Activated CD8-positive, alpha-beta T cell treated with anti-CD3 and anti-CD28 coated beads, Interleukin-2, amount 10 ng/mL, durations not matched to agents 7 days and 5 days (primary cell): Measurements from ENCODE around the gene TRIP12. TPM values are rescaled to one million over a fixed set of nuclear protein-coding genes. Genes with fewer than 3 reads are reported as not detected.
"Not testable (repeated sequence)": the region's sequence is repeated elsewhere in the genome, so short reads cannot be mapped to it uniquely, and the experiment has no call there.

Experiments
- ATAC-seq: fragments of 150-1000 bp; cut with Tn5 transposase; one replicate; pipeline ENCODE4 v1.10.0; 2021; ENCODE audit warnings: moderate library complexity
- CTCF ChIA-PET: fragments of 350-600 bp; sonication (Branson Sonifier 250); formaldehyde crosslinking; loops from one replicate; lab custom pipeline; 2021; ENCODE audit warnings: antibody characterized with exemption; lab: Charles Lee
- POLR2A ChIA-PET: fragments of 350-600 bp; sonication (Branson Sonifier 250); formaldehyde crosslinking; loops from one replicate; lab custom pipeline; 2021; ENCODE audit warnings: antibody characterized with exemption; lab: Charles Lee
- DNase-seq: peaks from one replicate; pipeline ENCODE4 v3.0.0-alpha.2; 2020
- H3K27ac Mint-ChIP-seq: one replicate; pipeline ENCODE4 v1.8.0; 2021; ENCODE audit warnings: mild to moderate bottlenecking, mixed read lengths
- H3K27me3 Mint-ChIP-seq: one replicate; pipeline ENCODE4 v1.8.0; 2021; ENCODE audit warnings: low read depth, mixed read lengths
- H3K36me3 Mint-ChIP-seq: one replicate; pipeline ENCODE4 v1.8.0; 2021; ENCODE audit warnings: low read depth, mixed read lengths
- H3K4me1 Mint-ChIP-seq: one replicate; pipeline ENCODE4 v1.8.0; 2021; ENCODE audit warnings: low read depth, mixed read lengths
- H3K4me3 Mint-ChIP-seq: one replicate; pipeline ENCODE4 v1.8.0; 2021; ENCODE audit warnings: mild to moderate bottlenecking, mixed read lengths
- H3K9me3 Mint-ChIP-seq: one replicate; pipeline ENCODE4 v1.8.0; 2022; ENCODE audit warnings: mixed read lengths; ENCODE audit not compliant: insufficient read depth
- total RNA-seq, 2 experiments: library from RNA; stranded (reverse); gene quantifications; one replicate each; pipeline ENCODE4 v1.2.3, GENCODE V29; 2021

Gene TRIP12
- total RNA-seq, 2 experiments from 2014 or later = 221 to 229 TPM

DNA sequence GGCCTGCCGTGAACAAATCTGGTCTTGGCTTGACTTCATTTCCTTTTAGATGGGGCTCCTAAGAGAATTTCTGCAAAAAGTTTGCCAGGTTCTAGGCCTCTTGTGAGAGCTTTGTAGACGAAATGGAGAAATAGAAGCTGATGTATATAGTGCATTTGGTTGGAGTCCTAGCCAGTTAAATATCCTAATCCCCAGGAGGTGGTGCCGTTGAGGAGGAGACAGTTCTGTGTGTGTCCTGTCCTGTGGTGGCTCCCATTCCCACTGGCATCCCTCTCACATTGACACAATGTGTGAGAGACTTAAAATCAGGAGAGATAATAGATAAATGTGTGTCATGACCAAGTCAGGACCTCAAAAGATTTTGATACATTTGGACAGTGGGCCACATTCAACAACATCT, 172.9 kb downstream of the TRIP12 start:
- Mint-ChIP-seq H3K9me3 (no peaks in the 10 kb centered on the region), H3K4me1 (peaks cover 4% of the 10 kb centered on the region), H3K27me3 (no peaks in the 10 kb centered on the region), H3K36me3 (no peaks in the 10 kb centered on the region), H3K27ac (no peak overlapping the region), H3K4me3 (no peak overlapping the region)
- DNase-seq (no peak), ATAC-seq (no peak)
- ChIA-PET POLR2A (no interaction called here), CTCF (no interaction called here)

DNA sequence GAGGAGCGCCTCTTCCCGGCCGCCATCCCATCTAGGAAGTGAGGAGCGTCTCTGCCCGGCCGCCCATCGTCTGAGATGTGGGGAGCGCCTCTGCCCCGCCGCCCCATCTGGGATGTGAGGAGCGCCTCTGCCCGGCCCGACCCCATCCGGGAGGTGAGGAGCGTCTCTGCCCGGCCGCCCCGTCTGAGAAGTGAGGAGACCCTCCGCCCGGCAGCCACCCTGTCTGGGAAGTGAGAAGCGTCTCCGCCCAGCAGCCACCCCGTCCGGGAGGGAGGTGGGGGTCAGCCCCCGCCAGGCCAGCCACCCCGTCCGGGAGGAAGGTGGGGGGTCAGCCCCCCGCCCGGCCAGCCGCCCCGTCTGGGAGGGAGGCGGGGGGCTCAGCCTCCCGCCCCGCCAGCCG, 179.1 kb downstream of the TRIP12 start:
- DNase-seq, H3K27ac Mint-ChIP-seq, H3K4me3 Mint-ChIP-seq, CTCF ChIA-PET, H3K36me3 Mint-ChIP-seq, ATAC-seq, POLR2A ChIA-PET, H3K9me3 Mint-ChIP-seq, H3K4me1 Mint-ChIP-seq, H3K27me3 Mint-ChIP-seq: not testable (repeated sequence)

DNA sequence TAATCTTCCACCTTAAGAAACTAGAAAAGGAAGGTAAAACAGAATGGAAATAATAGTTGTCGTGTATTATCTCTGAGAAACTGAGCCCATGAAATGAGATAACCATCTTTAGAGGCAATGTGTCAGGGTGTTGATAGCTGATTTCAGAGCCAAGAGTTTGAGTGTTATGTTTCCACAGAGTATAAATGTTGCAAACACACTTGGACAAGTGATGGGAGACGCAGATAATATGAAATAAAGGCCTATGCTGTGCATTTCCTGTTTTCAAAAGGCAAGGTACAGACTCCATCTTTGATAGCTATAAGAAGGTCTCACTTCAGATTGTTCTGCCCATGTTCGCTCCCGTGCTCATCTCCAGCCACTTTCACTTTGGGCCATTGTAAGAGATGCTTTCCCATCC, 181.5 kb downstream of the TRIP12 start:
- CTCF ChIA-PET = no interaction called here
- Mint-ChIP-seq H3K36me3 (no peaks in the 10 kb centered on the region), H3K9me3 (peaks cover 14% of the 10 kb centered on the region), H3K27me3 (no peaks in the 10 kb centered on the region), H3K27ac (no peak overlapping the region), H3K4me1 (no peaks in the 10 kb centered on the region), H3K4me3 (no peak overlapping the region)
- POLR2A ChIA-PET = no interaction called here
- DNase-seq (no peak), ATAC-seq (no peak)

DNA sequence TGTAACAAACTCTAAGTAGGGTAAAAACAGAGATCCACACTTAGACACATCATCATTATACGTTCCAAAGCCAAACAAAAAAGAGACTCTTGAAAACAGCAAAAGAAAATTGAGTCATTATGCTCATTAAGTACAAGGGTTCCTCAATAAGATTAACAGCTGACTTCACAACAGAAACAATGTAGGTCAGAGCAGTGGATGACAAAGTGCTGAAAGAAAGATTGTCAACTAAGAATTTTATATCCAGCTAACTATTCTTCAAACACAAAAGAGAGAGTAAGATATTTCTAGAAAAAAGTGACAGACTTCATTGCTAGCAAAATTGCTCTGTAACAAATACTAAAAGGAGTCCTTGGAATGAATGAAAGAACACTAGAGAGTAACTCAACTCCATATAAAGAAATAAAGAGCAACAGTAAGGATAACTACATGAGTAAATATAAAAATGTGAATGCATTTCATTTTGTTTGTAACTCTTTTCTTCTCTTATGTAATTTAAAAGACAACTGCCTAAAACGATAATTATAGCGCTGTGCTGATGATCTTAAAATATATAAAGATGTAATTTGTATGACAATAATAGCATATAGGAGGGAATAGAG, 183.7 kb downstream of the TRIP12 start:
- no peak for DNase-seq
- ChIA-PET CTCF (no interaction called here), POLR2A (no interaction called here)
- no peak for ATAC-seq
- Mint-ChIP-seq H3K4me3 (no peak overlapping the region), H3K36me3 (no peaks in the 10 kb centered on the region), H3K9me3 (peaks cover 14% of the 10 kb centered on the region), H3K4me1 (peaks cover 6% of the 10 kb centered on the region), H3K27me3 (no peaks in the 10 kb centered on the region), H3K27ac (no peak overlapping the region)

DNA sequence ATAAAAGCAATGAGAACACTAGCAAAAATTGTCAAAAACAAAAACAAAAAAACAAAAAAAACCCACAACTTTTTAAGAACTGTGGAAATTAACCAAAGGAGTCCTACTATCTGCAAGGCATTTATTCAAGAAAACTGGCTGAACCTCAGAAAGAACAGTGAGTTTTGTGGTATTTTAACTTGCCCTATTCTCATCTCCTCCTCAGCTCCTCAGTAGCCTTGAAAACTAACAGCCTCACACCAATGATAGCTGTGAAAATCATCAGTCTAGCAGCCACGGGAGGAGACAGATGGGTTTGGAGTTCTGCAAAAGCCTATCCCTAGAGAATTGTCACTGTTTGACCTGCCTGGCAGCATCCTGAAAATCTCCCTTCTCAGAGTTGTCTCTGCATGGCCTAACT, 187.4 kb downstream of the TRIP12 start:
- ATAC-seq (no peak), DNase-seq (no peak)
- ChIA-PET CTCF (no interaction called here), POLR2A (no interaction called here)
- no peak overlapping the region for H3K4me3 Mint-ChIP-seq
- H3K4me1 Mint-ChIP-seq = peaks cover 6% of the 10 kb centered on the region
- peaks cover 14% of the 10 kb centered on the region for H3K9me3 Mint-ChIP-seq
- H3K36me3 Mint-ChIP-seq = no peaks in the 10 kb centered on the region
- H3K27me3 Mint-ChIP-seq = peaks cover 2% of the 10 kb centered on the region
- H3K27ac Mint-ChIP-seq = no peak overlapping the region

DNA sequence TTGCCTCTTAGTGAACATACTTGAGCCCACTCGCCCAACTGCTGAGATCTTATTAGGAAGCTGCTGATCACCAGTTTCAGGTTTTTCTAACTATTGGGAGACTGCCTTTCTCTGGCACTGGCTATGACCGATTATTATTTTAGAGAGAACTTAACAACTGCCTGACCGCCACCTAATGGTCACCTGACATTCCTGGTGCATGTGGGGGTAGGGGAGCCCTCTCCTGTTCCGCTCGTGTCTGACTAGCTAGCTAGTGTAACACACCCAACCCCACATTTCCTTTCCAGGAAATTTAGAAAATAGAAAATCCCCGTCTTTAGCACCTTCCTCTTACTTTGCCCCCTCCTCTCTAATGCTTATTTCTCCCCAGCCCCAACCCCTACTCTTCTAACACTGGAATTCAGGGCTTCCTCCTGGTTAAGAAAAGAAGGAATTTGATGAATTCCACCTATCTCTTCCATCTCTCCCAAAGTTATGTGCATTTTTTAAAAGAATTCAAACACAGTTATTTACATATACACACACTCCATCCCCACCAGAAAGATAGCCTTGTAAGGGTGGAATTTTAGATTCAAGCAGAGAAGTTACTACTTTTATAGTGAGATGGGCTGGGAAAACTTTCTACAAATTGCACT, 188.1 kb downstream of the TRIP12 start:
- H3K4me1 Mint-ChIP-seq = peaks cover 6% of the 10 kb centered on the region
- H3K36me3 Mint-ChIP-seq = no peaks in the 10 kb centered on the region
- DNase-seq (no peak), ATAC-seq (no peak)
- H3K9me3 Mint-ChIP-seq = peaks cover 14% of the 10 kb centered on the region
- no peak overlapping the region for H3K4me3 Mint-ChIP-seq
- peaks cover 2% of the 10 kb centered on the region for H3K27me3 Mint-ChIP-seq
- POLR2A ChIA-PET = no interaction called here
- no peak overlapping the region for H3K27ac Mint-ChIP-seq
- CTCF ChIA-PET = no interaction called here

DNA sequence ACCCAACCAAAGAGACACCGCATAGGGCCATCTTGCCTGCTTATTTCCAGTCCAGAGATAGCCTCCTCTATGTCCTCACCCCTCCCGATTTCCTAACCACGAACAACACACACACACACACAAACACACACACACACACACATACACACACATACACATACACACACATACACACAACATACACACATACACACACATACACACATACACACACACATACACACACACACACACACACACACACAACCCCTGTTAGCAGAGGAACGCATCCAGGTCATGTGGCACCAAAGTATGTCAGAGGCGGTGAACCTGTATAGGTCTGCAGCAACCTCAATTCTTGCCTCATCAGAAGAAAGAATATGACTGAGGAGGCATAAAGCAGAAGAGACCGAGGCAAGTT, 188.9 kb downstream of the TRIP12 start:
- Mint-ChIP-seq H3K9me3 (peaks cover 7% of the 10 kb centered on the region), H3K4me1 (peaks cover 6% of the 10 kb centered on the region), H3K36me3 (no peaks in the 10 kb centered on the region), H3K4me3 (no peak overlapping the region), H3K27ac (no peak overlapping the region), H3K27me3 (peaks cover 2% of the 10 kb centered on the region)
- DNase-seq = no peak
- no peak for ATAC-seq
- ChIA-PET CTCF (no interaction called here), POLR2A (no interaction called here)

DNA sequence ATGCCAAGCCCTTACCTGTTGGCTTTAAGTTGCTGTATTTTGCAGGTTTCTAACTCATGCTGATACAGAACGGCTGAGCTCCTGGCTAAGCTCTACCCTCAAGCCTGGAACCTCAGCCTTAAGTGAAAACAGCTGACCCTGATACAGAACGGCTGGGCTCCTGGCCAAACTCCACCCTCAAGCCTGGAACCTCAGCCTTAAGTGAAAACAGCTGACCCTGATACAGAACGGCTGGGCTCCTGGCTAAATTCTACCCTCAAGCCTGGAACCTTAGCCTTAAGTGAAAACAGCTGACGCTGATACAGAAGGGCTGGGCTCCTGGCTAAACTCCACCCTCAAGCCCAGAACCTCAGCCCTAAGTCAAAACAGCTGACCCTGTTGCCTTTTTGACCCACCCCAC, 189.9 kb downstream of the TRIP12 start:
- Mint-ChIP-seq H3K36me3 (no peaks in the 10 kb centered on the region), H3K27ac (no peak overlapping the region), H3K27me3 (peaks cover 2% of the 10 kb centered on the region), H3K4me1 (peaks cover 6% of the 10 kb centered on the region), H3K9me3 (no peaks in the 10 kb centered on the region), H3K4me3 (no peak overlapping the region)
- ChIA-PET CTCF (no interaction called here), POLR2A (no interaction called here)
- ATAC-seq (no peak), DNase-seq (no peak)

DNA sequence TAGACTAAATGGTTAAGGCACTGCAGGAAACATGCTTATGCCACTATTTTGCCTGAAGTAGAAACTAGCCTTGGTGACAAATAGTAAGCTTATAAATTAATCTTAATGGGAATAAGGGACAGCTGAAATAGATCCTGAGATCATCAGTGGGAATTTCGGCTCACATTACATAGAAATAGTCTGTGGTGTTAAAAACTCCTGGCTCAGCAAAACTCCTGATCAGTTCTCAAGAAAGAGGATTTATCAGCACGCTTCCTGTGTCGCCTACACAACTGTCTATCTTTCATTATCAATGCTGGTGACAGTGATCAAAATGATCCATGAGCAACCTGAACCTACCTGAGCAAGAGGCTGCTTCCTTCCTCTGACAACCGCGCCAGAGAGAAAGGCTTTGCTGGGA, 190.4 kb downstream of the TRIP12 start:
- Mint-ChIP-seq H3K27ac (no peak overlapping the region), H3K27me3 (peaks cover 2% of the 10 kb centered on the region)
- CTCF ChIA-PET = no interaction called here

DNA sequence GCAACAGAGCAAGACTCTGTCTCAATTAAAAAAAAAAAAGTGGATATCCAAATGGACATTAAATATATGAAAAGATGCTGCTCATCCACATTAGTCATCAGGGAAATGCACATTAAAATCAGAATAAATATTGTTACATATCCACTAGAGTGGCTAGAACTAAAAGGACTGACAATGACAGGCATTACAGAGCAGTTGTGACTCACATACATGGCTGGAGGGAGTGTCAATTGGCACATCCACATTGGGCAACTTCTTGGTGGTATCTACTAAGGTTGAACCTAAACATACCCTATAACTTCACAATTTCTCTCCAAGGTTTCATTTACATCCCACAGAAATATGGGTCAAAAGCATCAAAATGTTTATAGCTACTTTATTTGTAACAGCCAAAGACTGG, 193.4 kb downstream of the TRIP12 start:
- no peaks in the 10 kb centered on the region for H3K9me3 Mint-ChIP-seq
- H3K27me3 Mint-ChIP-seq = peaks cover 9% of the 10 kb centered on the region
- peaks cover 7% of the 10 kb centered on the region for H3K4me1 Mint-ChIP-seq
- no peaks in the 10 kb centered on the region for H3K36me3 Mint-ChIP-seq
- H3K4me3 Mint-ChIP-seq = no peak overlapping the region
- POLR2A ChIA-PET = no interaction called here
- CTCF ChIA-PET = no interaction called here
- ATAC-seq (no peak), DNase-seq (no peak)
- H3K27ac Mint-ChIP-seq = no peak overlapping the region

More for the DNA sequence above, 190.4 kb downstream of the TRIP12 start:
- Mint-ChIP-seq H3K4me1 (peaks cover 6% of the 10 kb centered on the region), H3K4me3 (no peak overlapping the region), H3K9me3 (no peaks in the 10 kb centered on the region), H3K36me3 (no peaks in the 10 kb centered on the region)
- no peak for DNase-seq
- POLR2A ChIA-PET = no interaction called here
- ATAC-seq = no peak

DNA sequence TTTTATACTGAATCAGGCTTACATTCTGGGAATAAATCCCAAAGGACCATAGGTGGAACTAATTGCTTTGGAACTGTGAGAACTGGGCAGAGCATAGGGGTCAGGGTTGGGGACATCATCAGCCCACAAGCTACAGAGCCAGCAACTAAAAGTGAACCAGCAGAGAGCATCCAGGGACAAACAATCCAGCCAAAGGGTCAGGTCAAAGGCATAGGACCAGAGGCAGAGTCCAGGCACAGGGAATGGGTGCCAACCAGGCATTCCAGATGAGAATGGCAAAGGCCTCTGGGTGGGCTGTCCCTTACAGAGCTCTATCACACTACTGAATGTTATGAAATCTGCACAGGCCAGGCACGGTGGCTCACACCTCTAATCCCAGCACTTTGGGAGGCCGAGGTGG, 195.2 kb downstream of the TRIP12 start:
- ChIA-PET CTCF (interaction anchor here (0.7 kb wide), 1 partner anchor 1314 kb away, joined by 3 read pairs; no protein-coding TSS in a partner anchor), POLR2A (interaction anchor here (0.6 kb wide), 1 partner anchor 1527 kb away, joined by 3 read pairs; no protein-coding TSS in a partner anchor)
- Mint-ChIP-seq H3K36me3 (no peaks in the 10 kb centered on the region), H3K27me3 (peaks cover 12% of the 10 kb centered on the region), H3K9me3 (no peaks in the 10 kb centered on the region), H3K4me3 (no peak overlapping the region), H3K27ac (no peak overlapping the region), H3K4me1 (peaks cover 6% of the 10 kb centered on the region)
- DNase-seq (no peak), ATAC-seq (no peak)

DNA sequence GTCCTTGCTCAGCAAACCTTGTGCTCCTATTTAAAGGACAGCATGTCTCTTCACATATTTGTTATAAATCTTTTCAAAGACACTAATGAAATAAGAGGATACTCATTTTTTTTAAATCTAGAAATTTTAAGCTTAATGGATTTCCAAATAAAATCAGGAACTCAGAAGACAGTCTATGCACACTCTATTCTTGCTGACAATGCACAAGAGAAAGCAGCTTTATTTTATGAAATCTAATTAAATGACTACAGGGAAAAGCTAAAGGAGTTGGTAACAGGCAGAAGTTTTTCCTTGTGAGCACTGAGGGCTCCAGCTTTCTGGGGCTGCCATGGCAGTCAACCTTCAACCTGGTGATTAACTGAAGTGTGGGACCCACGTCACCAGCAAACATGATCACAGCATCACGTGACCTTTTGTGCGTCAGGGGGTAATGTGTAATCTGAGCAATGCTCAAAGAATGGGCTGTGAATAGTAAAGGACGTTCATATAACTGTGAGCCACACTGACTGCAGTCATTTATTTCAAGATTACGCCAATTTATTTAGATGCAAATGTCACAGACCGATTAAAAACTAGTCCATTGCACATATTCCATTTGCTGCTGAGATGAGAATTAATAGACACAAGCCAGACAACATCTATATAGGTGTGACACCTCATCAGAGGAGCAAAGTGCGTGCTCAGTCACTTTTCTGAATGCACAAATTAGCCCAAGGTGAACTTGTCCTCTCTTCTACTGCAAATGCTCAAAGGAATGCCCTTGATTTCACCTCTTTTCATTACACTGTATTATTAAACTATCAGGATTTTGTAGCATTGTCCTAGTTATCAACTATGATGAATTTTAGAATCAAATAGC, 195.9 kb downstream of the TRIP12 start:
- Mint-ChIP-seq H3K9me3 (no peaks in the 10 kb centered on the region), H3K4me3 (no peak overlapping the region), H3K4me1 (peaks cover 6% of the 10 kb centered on the region), H3K36me3 (no peaks in the 10 kb centered on the region), H3K27me3 (peaks cover 12% of the 10 kb centered on the region), H3K27ac (no peak overlapping the region)
- DNase-seq (no peak), ATAC-seq (no peak)
- ChIA-PET CTCF (no interaction called here), POLR2A (interaction anchor here (0.6 kb wide), 1 partner anchor 1528 kb away, joined by 3 read pairs; no protein-coding TSS in a partner anchor)
